GM23338 (cell line): ENCODE results near the gene CFAP100. TPM values are rescaled to one million over a fixed set of nuclear protein-coding genes. Genes with fewer than 3 reads are reported as not detected.

Source experiments
- ATAC-seq: fragments of 200-7000 bp; cut with Tn5 transposase; 3 replicates; pipeline ENCODE4 v1.9.1; 2020
- DNase-seq: peaks from one replicate; pipeline ENCODE4 v3.0.0-alpha.2; 2015; ENCODE audit warnings: low spot score
- H2AFZ ChIP-seq: fragments of 200-600 bp; sonication (generic); 2 replicates; pipeline ENCODE4 v1.8.0; 2016; ENCODE audit warnings: antibody characterized with exemption, mild to moderate bottlenecking, moderate library complexity
- H3F3A ChIP-seq: fragments of 200-600 bp; sonication (generic); replicated peaks from 2 replicates; pipeline ENCODE4 v1.8.0; 2017; ENCODE audit warnings: antibody characterized with exemption, mixed run types, low read depth
- H3K27ac ChIP-seq: fragments of 200-600 bp; sonication (generic); 2 replicates; pipeline ENCODE4 v1.6.1; 2016; ENCODE audit warnings: low read depth
- H3K27me3 ChIP-seq: fragments of 200-600 bp; sonication (generic); 2 replicates; pipeline ENCODE4 v1.8.0; 2016; ENCODE audit warnings: mild to moderate bottlenecking, mixed run types, moderate library complexity; ENCODE audit not compliant: insufficient read depth
- H3K36me3 ChIP-seq: fragments of 200-600 bp; sonication (generic); 2 replicates; pipeline ENCODE4 v1.8.0; 2016; ENCODE audit warnings: mild to moderate bottlenecking; ENCODE audit not compliant: insufficient read depth
- H3K4me1 ChIP-seq: fragments of 200-600 bp; sonication (generic); 2 replicates; pipeline ENCODE4 v1.8.0; 2016; ENCODE audit warnings: mild to moderate bottlenecking, moderate library complexity; ENCODE audit not compliant: insufficient read depth
- H3K4me2 ChIP-seq: fragments of 200-600 bp; sonication (generic); 2 replicates; pipeline ENCODE4 v1.7.1; 2017; ENCODE audit warnings: mixed run types
- H3K4me3 ChIP-seq: fragments of 200-600 bp; sonication (generic); 2 replicates; pipeline ENCODE4 v1.6.1; 2016; ENCODE audit warnings: mixed run types
- H3K79me2 ChIP-seq: fragments of 200-600 bp; sonication (generic); replicated peaks from 2 replicates; pipeline ENCODE4 v1.8.0; 2017; ENCODE audit warnings: mild to moderate bottlenecking; ENCODE audit not compliant: insufficient read depth
- H3K9me2 ChIP-seq: fragments of 200-600 bp; sonication (generic); 2 replicates; pipeline ENCODE4 v1.8.0; 2017; ENCODE audit not compliant: insufficient read depth
- H4K20me1 ChIP-seq: fragments of 200-600 bp; sonication (generic); replicated peaks from 2 replicates; pipeline ENCODE4 v1.8.0; 2017; ENCODE audit warnings: mild to moderate bottlenecking; ENCODE audit not compliant: insufficient read depth
- H3K27ac Mint-ChIP-seq: 2 replicates; pipeline ENCODE4 v1.8.0; 2020; ENCODE audit warnings: inconsistent platforms, mild to moderate bottlenecking, moderate library complexity, mixed read lengths
- H3K27me3 Mint-ChIP-seq: 3 replicates; pipeline ENCODE4 v1.8.0; 2022; ENCODE audit warnings: low read depth, mild to moderate bottlenecking, moderate library complexity, mixed read lengths, inconsistent platforms; ENCODE audit not compliant: insufficient read depth, poor library complexity
- H3K36me3 Mint-ChIP-seq: 3 replicates; pipeline ENCODE4 v1.8.0; 2021; ENCODE audit warnings: low read depth, mild to moderate bottlenecking, inconsistent platforms, moderate library complexity, mixed read lengths
- H3K4me1 Mint-ChIP-seq: 3 replicates; pipeline ENCODE4 v1.8.0; 2020; ENCODE audit warnings: mild to moderate bottlenecking, inconsistent platforms, mixed read lengths
- H3K4me3 Mint-ChIP-seq: 3 replicates; pipeline ENCODE4 v1.8.0; 2021; ENCODE audit warnings: moderate library complexity, mild to moderate bottlenecking, inconsistent platforms, mixed read lengths
- H3K9me3 Mint-ChIP-seq: 3 replicates; pipeline ENCODE4 v1.8.0; 2020; ENCODE audit warnings: moderate library complexity, mild to moderate bottlenecking, inconsistent platforms, mixed read lengths
- CREB1 ChIP-seq: fragments of 250-450 bp; sonication (Bioruptor Pico); IDR thresholded peaks from 2 replicates; pipeline ENCODE4 v1.5.0; 2020; ENCODE audit warnings: low read depth, mild to moderate bottlenecking, moderate library complexity
- CTCF ChIP-seq, 2 experiments: fragments of 200-600 bp in 1 of 2; sonication (generic) in 1 of 2; conservative IDR thresholded peaks; 2 replicates each; pipeline versions ENCODE4 v1.5.1 to v1.6.1; 2016 to 2017; ENCODE audit warnings: antibody characterized with exemption in 2 of 2, low read depth in 2 of 2, mild to moderate bottlenecking in 2 of 2, moderate library complexity in 1 of 2
- ETS1 ChIP-seq: IDR thresholded peaks from 2 replicates; pipeline ENCODE4 v1.6.1; 2016; ENCODE audit warnings: antibody characterized with exemption
- EZH2 ChIP-seq: fragments of 200-600 bp; sonication (generic); IDR thresholded peaks from one replicate; pipeline ENCODE4 v1.8.0; 2017; ENCODE audit warnings: antibody characterized with exemption, mild to moderate bottlenecking, low read depth; ENCODE audit not compliant: unreplicated experiment
- EZH2phosphoT487 ChIP-seq: fragments of 200-600 bp; sonication (generic); IDR thresholded peaks from one replicate; pipeline ENCODE4 v1.8.1; 2018; ENCODE audit warnings: antibody characterized with exemption; ENCODE audit not compliant: unreplicated experiment
- JUNB ChIP-seq: IDR thresholded peaks from one replicate; pipeline ENCODE4 v1.6.1; 2016; ENCODE audit warnings: antibody characterized with exemption; ENCODE audit not compliant: unreplicated experiment
- NANOG ChIP-seq: IDR thresholded peaks from 2 replicates; pipeline ENCODE4 v1.6.1; 2016; ENCODE audit warnings: antibody characterized with exemption, borderline replicate concordance
- POLR2AphosphoS5 ChIP-seq: IDR thresholded peaks from 2 replicates; pipeline ENCODE4 v1.6.1; 2016; ENCODE audit warnings: antibody characterized with exemption, low read depth
- REST ChIP-seq: IDR thresholded peaks from one replicate; pipeline ENCODE4 v1.6.1; 2018; ENCODE audit warnings: antibody characterized with exemption; ENCODE audit not compliant: unreplicated experiment
- STAT1 ChIP-seq: IDR thresholded peaks from one replicate; pipeline ENCODE4 v1.6.1; 2016; ENCODE audit warnings: antibody characterized with exemption; ENCODE audit not compliant: unreplicated experiment
- ZNF114 ChIP-seq: fragments of 250-450 bp; sonication (Bioruptor Pico); IDR thresholded peaks from 2 replicates; pipeline ENCODE4 v1.5.0; 2020; ENCODE audit warnings: mild to moderate bottlenecking, moderate library complexity
- ZNF331 ChIP-seq: fragments of 250-450 bp; sonication (Bioruptor Pico); IDR thresholded peaks from 2 replicates; pipeline ENCODE4 v1.5.0; 2020; ENCODE audit warnings: low read depth, mild to moderate bottlenecking, moderate library complexity
- ZNF462 ChIP-seq: fragments of 250-450 bp; sonication (Bioruptor Pico); IDR thresholded peaks from 2 replicates; pipeline ENCODE4 v1.5.0; 2020; ENCODE audit warnings: mild to moderate bottlenecking, moderate library complexity
- polyA plus RNA-seq: library from polyadenylated mRNA; unstranded; fragments of >200 nt; fragmentation: Nextera tagmentation; extraction: Ambion mirVana; gene quantifications from 2 replicates; pipeline ENCODE4 v1.2.1, GENCODE V29; 2016
- total RNA-seq: library from RNA; depleted of rRNA; stranded (reverse); fragments of >200 nt; shearing (Covaris generic); gene quantifications from 2 replicates; pipeline ENCODE4 v1.2.3, GENCODE V29; 2014

CFAP100 gene
- total and polyA plus RNA-seq, 2 experiments from 2014 or later = 0.07 TPM; not detected in 1

- Histone ChIP-seq H3K4me2 (no peak overlapping the region), H3K27me3 (no peaks in the 10 kb centered on the region), H4K20me1 (no peaks in the 10 kb centered on the region; the same call in 1 of the 2 replicates), H3K27ac (no peak overlapping the region), H3K9me2 (no peaks in the 10 kb centered on the region), H3F3A (no peaks in the 10 kb centered on the region), H3K4me3 (no peak overlapping the region), H3K79me2 (peaks cover under 1% of the 10 kb centered on the region; the same call in 1 of the 2 replicates), H3K36me3 (no peaks in the 10 kb centered on the region), H3K4me1 (peaks cover 7% of the 10 kb centered on the region; the same call in 1 of the 2 replicates), H2AFZ (no peak overlapping the region)
- Mint-ChIP-seq H3K27me3 (no peaks in the 10 kb centered on the region), H3K27ac (no peak overlapping the region), H3K9me3 (no peaks in the 10 kb centered on the region), H3K36me3 (peaks cover 22% of the 10 kb centered on the region), H3K4me1 (peaks cover 16% of the 10 kb centered on the region), H3K4me3 (no peak overlapping the region)
- DNase-seq = no peak
- ATAC-seq = no peak
- TF ChIP-seq ETS1 (no peak), NANOG (no peak), ZNF114 (CRISPR knock-in tag) (no peak), CTCF (conservative IDR thresholded peaks at IDR 0.05; ENCODE audit: low read depth in 2 of 2) (no peak), REST (no peak), CREB1 (CRISPR knock-in tag) (no peak), ZNF331 (CRISPR knock-in tag) (no peak), ZNF462 (no peak), EZH2 (no peak), STAT1 (no peak), JUNB (no peak), POLR2AphosphoS5 (no peak), EZH2phosphoT487 (no peak)
These were observed 53.6 kb downstream of the CFAP100 start for GRCh38 chr3:126448136-126448892.
